ENCODE measurements around the gene CDC45.

DNA sequence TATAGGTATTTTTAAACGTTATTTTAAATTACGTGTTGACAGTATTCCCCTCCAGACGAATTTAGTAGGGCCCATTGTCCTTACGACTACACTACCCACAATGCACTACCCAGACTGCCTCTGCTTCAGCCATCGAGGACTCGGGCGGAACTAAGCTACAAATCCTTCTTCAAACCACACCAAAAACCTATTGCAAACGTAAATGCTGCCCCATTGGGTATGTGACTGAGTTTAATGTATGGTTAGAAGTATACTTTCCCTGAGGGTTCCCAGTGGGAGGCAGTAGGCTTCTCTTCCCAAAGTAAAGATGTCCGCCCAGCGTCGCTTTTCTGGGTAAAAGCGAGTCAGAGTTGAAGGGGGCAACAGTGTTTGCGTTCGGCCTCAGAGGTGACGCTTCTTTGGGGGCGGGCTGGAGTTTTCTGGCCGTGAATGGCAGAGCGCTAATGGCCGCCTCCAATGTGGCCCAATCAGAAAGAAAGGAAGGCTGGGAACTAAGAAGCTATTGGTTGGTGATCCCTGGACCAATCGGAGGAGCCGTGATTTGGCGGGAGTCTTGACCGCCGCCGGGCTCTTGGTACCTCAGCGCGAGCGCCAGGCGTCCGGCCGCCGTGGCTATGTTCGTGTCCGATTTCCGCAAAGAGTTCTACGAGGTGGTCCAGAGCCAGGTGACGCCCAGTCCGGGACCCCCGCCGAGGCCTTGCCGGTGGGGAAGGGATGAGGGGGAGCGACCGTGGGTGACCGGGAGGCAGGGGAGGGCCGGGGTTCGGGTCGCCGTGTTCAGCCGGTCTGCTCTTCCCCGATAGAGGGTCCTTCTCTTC is at the start of gene CDC45:
- TF ChIP-seq, protein P1, sequence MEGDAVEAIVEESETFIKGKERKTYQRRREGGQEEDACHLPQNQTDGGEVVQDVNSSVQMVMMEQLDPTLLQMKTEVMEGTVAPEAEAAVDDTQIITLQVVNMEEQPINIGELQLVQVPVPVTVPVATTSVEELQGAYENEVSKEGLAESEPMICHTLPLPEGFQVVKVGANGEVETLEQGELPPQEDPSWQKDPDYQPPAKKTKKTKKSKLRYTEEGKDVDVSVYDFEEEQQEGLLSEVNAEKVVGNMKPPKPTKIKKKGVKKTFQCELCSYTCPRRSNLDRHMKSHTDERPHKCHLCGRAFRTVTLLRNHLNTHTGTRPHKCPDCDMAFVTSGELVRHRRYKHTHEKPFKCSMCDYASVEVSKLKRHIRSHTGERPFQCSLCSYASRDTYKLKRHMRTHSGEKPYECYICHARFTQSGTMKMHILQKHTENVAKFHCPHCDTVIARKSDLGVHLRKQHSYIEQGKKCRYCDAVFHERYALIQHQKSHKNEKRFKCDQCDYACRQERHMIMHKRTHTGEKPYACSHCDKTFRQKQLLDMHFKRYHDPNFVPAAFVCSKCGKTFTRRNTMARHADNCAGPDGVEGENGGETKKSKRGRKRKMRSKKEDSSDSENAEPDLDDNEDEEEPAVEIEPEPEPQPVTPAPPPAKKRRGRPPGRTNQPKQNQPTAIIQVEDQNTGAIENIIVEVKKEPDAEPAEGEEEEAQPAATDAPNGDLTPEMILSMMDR (conservative IDR thresholded peaks at IDR 0.05) = no peak
- no peak for TF ChIP-seq EZH2 (IDR thresholded peaks at IDR 0.05; ENCODE audit: low read depth)
